CD14-positive monocyte (primary cell): ENCODE results near the gene MRE11. TPM values are rescaled to one million over a fixed set of nuclear protein-coding genes. Genes with fewer than 3 reads are reported as not detected.
"Not testable (repeated sequence)": the region's sequence is repeated elsewhere in the genome, so short reads cannot be mapped to it uniquely, and the experiment has no call there.

Source experiments
- DNase-seq, 3 donors: peaks; one replicate each; pipeline ENCODE4 v3.0.0-alpha.2; 2011 to 2022
- H2AFZ ChIP-seq: 2 replicates; pipeline ENCODE4 v1.6.0; 2012; ENCODE audit warnings: mild to moderate bottlenecking, low read depth, low read length, inconsistent platforms; ENCODE audit not compliant: insufficient read depth, poor library complexity, severe bottlenecking
- H3K27ac ChIP-seq, 2 donors: 1 replicate in 1 of 2; 2 replicates in 1 of 2; pipeline ENCODE4 v1.5.1; 2012 to 2013; ENCODE audit warnings: low read length in 2 of 2, control low read depth in 1 of 2, inconsistent platforms in 1 of 2, low read depth in 1 of 2, mild to moderate bottlenecking in 1 of 2
- H3K27me3 ChIP-seq, 2 donors: one replicate each; pipeline versions ENCODE4 v1.6.0 to v1.6.1; 2011 to 2013; ENCODE audit warnings: low read length in 2 of 2; ENCODE audit not compliant: control insufficient read depth in 2 of 2, insufficient read depth in 2 of 2
- H3K36me3 ChIP-seq, 2 donors: replicated peaks in 1 of 2; 1 replicate in 1 of 2; 2 replicates in 1 of 2; pipeline versions ENCODE4 v1.5.1 to v1.6.1; 2012 to 2013; ENCODE audit warnings: low read length in 2 of 2, control low read depth in 1 of 2, inconsistent platforms in 1 of 2, mild to moderate bottlenecking in 1 of 2; ENCODE audit not compliant: insufficient read depth in 2 of 2, control insufficient read depth in 1 of 2
- H3K4me1 ChIP-seq, 2 donors: 1 replicate in 1 of 2; 2 replicates in 1 of 2; pipeline versions ENCODE4 v1.5.1 to v1.6.1; 2012 to 2013; ENCODE audit warnings: low read length in 2 of 2, control low read depth in 1 of 2, inconsistent platforms in 1 of 2, mild to moderate bottlenecking in 1 of 2, moderate library complexity in 1 of 2; ENCODE audit not compliant: insufficient read depth in 2 of 2, control insufficient read depth in 1 of 2
- H3K4me2 ChIP-seq: replicated peaks from 2 replicates; pipeline ENCODE3; 2012; ENCODE audit warnings: low read length, moderate library complexity, mild to moderate bottlenecking; ENCODE audit not compliant: poor library complexity, severe bottlenecking; ENCODE audit errors: extremely low read depth
- H3K4me3 ChIP-seq, 3 experiments: fragments of 200-600 bp in 1 of 3; sonication (generic) in 1 of 3; replicated peaks in 1 of 3; 1 replicate in 2 of 3; 2 replicates in 1 of 3; pipeline ENCODE4 v1.5.1; 2011 to 2013; ENCODE audit warnings: low read length in 3 of 3, mild to moderate bottlenecking in 3 of 3, control low read depth in 2 of 3, low read depth in 2 of 3, inconsistent platforms in 1 of 3, moderate library complexity in 1 of 3
- H3K79me2 ChIP-seq: 2 replicates; pipeline ENCODE4 v1.6.0; 2012; ENCODE audit warnings: mild to moderate bottlenecking, control low read depth, inconsistent platforms, low read length, moderate library complexity; ENCODE audit not compliant: insufficient read depth
- H3K9ac ChIP-seq: 2 replicates; pipeline ENCODE4 v1.6.0; 2017; ENCODE audit warnings: low read length, mild to moderate bottlenecking; ENCODE audit not compliant: insufficient read depth, poor library complexity, severe bottlenecking
- H3K9me3 ChIP-seq, 2 donors: replicated peaks in 1 of 2; 1 replicate in 1 of 2; 2 replicates in 1 of 2; pipeline versions ENCODE4 v1.5.1 to v1.6.1; 2012 to 2013; ENCODE audit warnings: low read length in 2 of 2, control low read depth in 1 of 2; ENCODE audit not compliant: control insufficient read depth in 1 of 2, insufficient read depth in 1 of 2
- H4K20me1 ChIP-seq: 2 replicates; pipeline ENCODE4 v1.6.0; 2012; ENCODE audit warnings: mild to moderate bottlenecking, low read length, control low read depth, moderate library complexity; ENCODE audit not compliant: insufficient read depth
- H3K27ac Mint-ChIP-seq, 7 donors: one replicate each; pipeline ENCODE4 v1.8.0; 2020; ENCODE audit warnings: mild to moderate bottlenecking in 7 of 7, mixed read lengths in 7 of 7, moderate library complexity in 6 of 7, inconsistent platforms in 2 of 7
- H3K27me3 Mint-ChIP-seq, 3 donors: one replicate each; pipeline ENCODE4 v1.8.0; 2021 to 2022; ENCODE audit warnings: low read depth in 3 of 3, mild to moderate bottlenecking in 3 of 3, mixed read lengths in 3 of 3, moderate library complexity in 3 of 3, inconsistent platforms in 1 of 3
- H3K36me3 Mint-ChIP-seq, 2 donors: one replicate each; pipeline ENCODE4 v1.8.0; 2020; ENCODE audit warnings: mixed read lengths in 2 of 2, inconsistent platforms in 1 of 2, mild to moderate bottlenecking in 1 of 2
- H3K4me1 Mint-ChIP-seq: one replicate; pipeline ENCODE4 v1.8.0; 2020; ENCODE audit warnings: mild to moderate bottlenecking, mixed read lengths
- H3K4me3 Mint-ChIP-seq, 2 donors: one replicate each; pipeline ENCODE4 v1.8.0; 2020; ENCODE audit warnings: mild to moderate bottlenecking in 2 of 2, mixed read lengths in 2 of 2, moderate library complexity in 1 of 2
- H3K9me3 Mint-ChIP-seq, 7 donors: one replicate each; pipeline ENCODE4 v1.8.0; 2020 to 2022; ENCODE audit warnings: mixed read lengths in 7 of 7, mild to moderate bottlenecking in 6 of 7, moderate library complexity in 6 of 7, inconsistent platforms in 2 of 7
- CTCF ChIP-seq: fragments of 200-600 bp; IDR thresholded peaks from one replicate; pipeline ENCODE4 v1.8.0; 2022; ENCODE audit warnings: antibody characterized with exemption, mild to moderate bottlenecking
- WGBS: methylation state at CpG from one replicate; pipeline ENCODE4 v1.1.5; 2013; ENCODE audit warnings: missing lambda C conversion rate; ENCODE audit not compliant: insufficient coverage; 5-methylcytosine and 5-hydroxymethylcytosine counted together
- intact Hi-C, 2 donors: fragments of 100-400 bp; cut with micrococcal nuclease; formaldehyde crosslinking; loops; one replicate each; pipeline versions ENCODE4 v1.15.0 to v1.15.1; 2023
- polyA plus RNA-seq, 3 donors: library from polyadenylated mRNA; depleted of rRNA in 1 of 3; unstranded in 2 of 3; stranded (reverse) in 1 of 3; fragments of 300-500 nt in 2 of 3; fragments of >200 nt in 1 of 3; fragmentation: Illumina TruSeq in 2 of 3; gene quantifications; 1 replicate in 2 of 3; 2 replicates in 1 of 3; pipeline ENCODE4 v1.2.3, GENCODE V29; 2012 to 2021

Gene MRE11
- polyA plus RNA-seq, 3 donors = 7.8 to 12.1 (median 10.5) TPM

DNA sequence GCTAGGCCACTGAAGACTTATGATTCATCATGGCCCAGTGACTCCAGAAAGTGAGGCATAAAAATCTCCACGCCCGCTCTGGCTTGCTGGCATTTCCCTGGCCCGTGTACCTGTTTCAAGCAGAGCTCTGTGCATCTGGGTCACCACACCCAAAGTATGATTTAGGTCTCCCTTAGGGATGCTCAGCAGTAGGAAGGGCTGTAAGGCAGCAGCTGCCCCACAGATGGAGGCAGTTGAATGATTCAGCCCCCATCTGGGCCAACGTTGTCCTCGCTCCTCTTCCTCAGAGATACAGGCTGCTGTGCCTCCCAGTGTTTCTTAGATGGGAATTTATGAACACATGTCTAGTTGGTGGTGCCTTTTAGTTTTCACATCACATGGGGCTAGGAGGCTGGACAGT, 114.0 kb downstream of the MRE11 start:
- no peak overlapping the region for H3K4me3 Mint-ChIP-seq

DNA sequence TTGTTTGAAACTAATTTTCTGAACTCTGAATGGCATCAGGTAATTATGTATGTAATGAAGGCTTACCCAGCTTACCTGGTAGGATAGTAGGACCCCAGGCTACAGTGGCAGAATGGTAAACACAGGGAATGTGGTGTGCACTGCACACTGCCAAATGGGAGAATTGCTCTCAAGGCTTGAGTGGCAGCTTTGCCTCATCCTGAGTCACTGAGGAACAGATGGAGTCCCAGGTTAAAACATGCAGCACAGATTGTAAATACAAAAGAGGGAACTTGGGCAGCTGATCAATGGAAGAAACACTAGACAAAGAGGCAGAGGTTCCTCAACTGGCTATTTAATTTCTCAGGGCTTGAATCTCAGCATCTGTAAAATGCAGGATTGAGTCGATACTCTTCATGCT, 116.8 kb downstream of the MRE11 start:
- Histone ChIP-seq H3K9me3 (no peaks in the 10 kb centered on the region), H3K27me3 (no peaks in the 10 kb centered on the region), H4K20me1 (no peaks in the 10 kb centered on the region), H3K4me1 (no peaks in the 10 kb centered on the region), H3K4me2 (no peak overlapping the region), H3K79me2 (no peaks in the 10 kb centered on the region), H3K4me3 (no peak overlapping the region), H3K36me3 (no peaks in the 10 kb centered on the region), H3K9ac (no peak overlapping the region), H3K27ac (no peak overlapping the region), H2AFZ (no peak overlapping the region)
- no peak overlapping the region for H3K27ac Mint-ChIP-seq
- WGBS = 83% methylated on average over 1 of the region's 1 CpG
- no peak for DNase-seq
- intact Hi-C loops = no loop called here
- no peaks in the 10 kb centered on the region for H3K4me1 Mint-ChIP-seq
- H3K27me3 Mint-ChIP-seq = peaks cover 0 to 5% (median 2%) of the 10 kb centered on the region in 3 donors
- H3K9me3 Mint-ChIP-seq = peaks cover 1 to 5% (median 4%) of the 10 kb centered on the region in 7 donors
- no peak for TF ChIP-seq CTCF
- no peak overlapping the region for H3K4me3 Mint-ChIP-seq
- no peaks in the 10 kb centered on the region for H3K36me3 Mint-ChIP-seq

More for the DNA sequence above, 114.0 kb downstream of the MRE11 start:
- no peaks in the 10 kb centered on the region for H3K79me2 ChIP-seq
- no peaks in the 10 kb centered on the region for H3K36me3 ChIP-seq
- no peak for TF ChIP-seq CTCF
- H3K9me3 Mint-ChIP-seq = peaks cover 2 to 14% (median 4%) of the 10 kb centered on the region in 7 donors
- H3K4me2 ChIP-seq = no peak overlapping the region
- H3K9ac ChIP-seq = no peak overlapping the region
- no peaks in the 10 kb centered on the region for H3K4me1 Mint-ChIP-seq
- H3K4me3 ChIP-seq = no peak overlapping the region
- H3K27ac ChIP-seq = no peak overlapping the region
- H3K27ac Mint-ChIP-seq = no peak overlapping the region
- DNase-seq = no peak
- 88% methylated on average over 5 of the region's 5 CpGs for WGBS
- no peaks in the 10 kb centered on the region for H3K27me3 ChIP-seq
- intact Hi-C loops = no loop called here
- no peaks in the 10 kb centered on the region for H3K4me1 ChIP-seq
- no peaks in the 10 kb centered on the region for H4K20me1 ChIP-seq
- no peak overlapping the region for H2AFZ ChIP-seq
- peaks cover 0 to 8% (median 2%) of the 10 kb centered on the region in 3 donors for H3K27me3 Mint-ChIP-seq
- no peaks in the 10 kb centered on the region for H3K9me3 ChIP-seq
- H3K36me3 Mint-ChIP-seq = no peaks in the 10 kb centered on the region

GRCh38 chr11:94370576-94370975, 123.1 kb downstream of the MRE11 start:
- H3K36me3 ChIP-seq, H3K27me3 Mint-ChIP-seq, H3K4me1 ChIP-seq, H2AFZ ChIP-seq, H3K27ac ChIP-seq, H3K9ac ChIP-seq, H4K20me1 ChIP-seq, DNase-seq, H3K27me3 ChIP-seq, H3K4me3 ChIP-seq, H3K4me1 Mint-ChIP-seq, H3K36me3 Mint-ChIP-seq, H3K9me3 ChIP-seq, H3K4me2 ChIP-seq, intact Hi-C loops, H3K4me3 Mint-ChIP-seq, H3K27ac Mint-ChIP-seq, H3K79me2 ChIP-seq: not testable (repeated sequence)
- peaks cover 0 to 11% (median 8%) of the 10 kb centered on the region in 7 donors for H3K9me3 Mint-ChIP-seq
- no CpG with 5 or more reads among the region's 6 CpGs for WGBS
